ENCODE results near the gene GPR137B.

The GPR137B gene

GRCh38 chr1:236167578-236167977 is 25.2 kb downstream of the GPR137B start:
- Histone ChIP-seq H3K27me3 (replicated peaks) (no peaks in the 10 kb centered on the region), H3K36me3 (replicated peaks) (no peaks in the 10 kb centered on the region), H3K4me3 (ENCODE audit: low read depth, low read length) (no peak overlapping the region), H3K27ac (no peak overlapping the region)
- DNase-seq, result no peak
- in situ Hi-C loops (cut with HindIII; ENCODE audit: low pct_ligation_motif_present, low sequenced_read_pairs), result no loop called here
- no peak for TF ChIP-seq CTCF (IDR thresholded peaks at IDR 0.05; ENCODE audit: low read depth, low read length, missing control alignments)

GRCh38 chr1:236168716-236169429 is 26.5 kb downstream of the GPR137B start:
- H3K27me3 ChIP-seq (replicated peaks), result no peaks in the 10 kb centered on the region
- TF ChIP-seq CTCF (IDR thresholded peaks at IDR 0.05; ENCODE audit: low read depth, low read length, missing control alignments), result no peak
- DNase-seq, result peak; percentile 56
- no peak overlapping the region for H3K4me3 ChIP-seq (ENCODE audit: low read depth, low read length)
- no peak overlapping the region for H3K27ac ChIP-seq
- H3K36me3 ChIP-seq (replicated peaks), result no peaks in the 10 kb centered on the region
- in situ Hi-C loops (cut with HindIII; ENCODE audit: low pct_ligation_motif_present, low sequenced_read_pairs), result no loop called here

DNA sequence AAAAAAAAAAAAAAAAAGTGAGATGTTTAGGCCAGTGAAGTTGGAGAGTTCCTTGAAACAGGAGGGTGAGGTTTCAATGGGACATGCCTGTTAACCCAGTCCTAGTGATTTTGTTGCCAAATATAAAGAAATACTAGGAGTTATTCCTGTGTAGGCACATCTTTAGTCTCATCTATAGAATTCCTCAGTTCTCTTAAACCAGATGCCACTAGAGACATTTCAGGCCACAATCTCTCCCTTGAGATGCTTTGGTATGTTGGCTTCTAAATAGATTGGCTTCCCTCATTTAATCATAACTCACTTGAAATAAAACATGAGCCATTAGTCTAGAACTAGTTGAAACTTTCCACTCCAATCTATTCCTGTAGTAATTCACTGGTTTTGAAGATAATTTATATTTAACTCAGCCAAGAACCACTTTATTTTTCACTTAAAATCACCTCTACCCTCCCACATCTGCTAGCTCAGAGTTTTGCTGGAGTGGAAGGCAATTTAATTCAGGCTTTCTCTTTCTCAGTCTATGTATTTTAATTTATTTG is 29.8 kb downstream of the GPR137B start:
- in situ Hi-C loops (cut with HindIII; ENCODE audit: low pct_ligation_motif_present, low sequenced_read_pairs), result no loop called here
- TF ChIP-seq CTCF (IDR thresholded peaks at IDR 0.05; ENCODE audit: low read depth, low read length, missing control alignments), result no peak
- no peak for DNase-seq

GRCh38 chr1:236173174-236173767 is 30.9 kb downstream of the GPR137B start:
- TF ChIP-seq CTCF (IDR thresholded peaks at IDR 0.05; ENCODE audit: low read depth, low read length, missing control alignments), result no peak
- no peaks in the 10 kb centered on the region for H3K36me3 ChIP-seq (replicated peaks)
- no peak overlapping the region for H3K27ac ChIP-seq
- DNase-seq, result no peak
- H3K4me3 ChIP-seq (ENCODE audit: low read depth, low read length), result no peak overlapping the region
- H3K27me3 ChIP-seq (replicated peaks), result no peaks in the 10 kb centered on the region
- in situ Hi-C loops (cut with HindIII; ENCODE audit: low pct_ligation_motif_present, low sequenced_read_pairs), result no loop called here

More for the DNA sequence above, 29.8 kb downstream of the GPR137B start:
- Histone ChIP-seq H3K27ac (no peak overlapping the region), H3K27me3 (replicated peaks) (no peaks in the 10 kb centered on the region), H3K4me3 (ENCODE audit: low read depth, low read length) (no peak overlapping the region), H3K36me3 (replicated peaks) (no peaks in the 10 kb centered on the region)

DNA sequence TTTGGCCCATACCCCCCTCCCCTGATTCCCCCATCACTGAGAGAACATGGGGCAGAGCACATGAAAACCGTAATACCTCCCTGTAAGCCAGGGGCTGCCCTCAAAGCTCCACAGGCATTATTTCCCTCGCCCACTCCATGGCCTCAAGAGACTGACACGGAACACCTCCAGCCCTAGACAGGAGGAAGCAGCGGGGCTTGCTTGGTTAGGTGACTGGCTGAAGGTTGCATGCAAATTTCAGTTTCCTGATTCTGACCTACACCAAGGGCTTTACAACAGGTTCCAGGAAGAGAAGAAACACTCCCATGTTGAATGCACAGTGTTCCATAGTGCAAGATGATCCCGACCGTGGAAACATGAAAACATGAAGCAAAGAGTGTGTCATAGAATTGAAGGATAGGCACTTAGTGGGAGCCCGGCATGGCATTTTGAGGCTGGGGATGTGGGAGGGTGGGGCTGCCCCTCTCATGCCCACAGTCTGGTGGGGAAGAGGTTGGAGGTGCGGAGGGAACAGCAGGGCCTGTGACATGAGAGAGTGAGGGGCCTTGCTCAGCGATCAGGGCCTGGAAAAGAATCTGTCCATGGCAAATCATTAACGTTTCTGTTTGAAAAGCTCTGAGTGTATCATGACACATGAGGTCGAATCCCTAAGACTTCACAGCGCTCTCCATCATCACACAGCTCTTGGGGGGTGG is 33.5 kb downstream of the GPR137B start:
- no peaks in the 10 kb centered on the region for H3K36me3 ChIP-seq (replicated peaks)
- in situ Hi-C loops (cut with HindIII; ENCODE audit: low pct_ligation_motif_present, low sequenced_read_pairs), result no loop called here
- no peak for TF ChIP-seq CTCF (IDR thresholded peaks at IDR 0.05; ENCODE audit: low read depth, low read length, missing control alignments)
- no peak overlapping the region for H3K4me3 ChIP-seq (ENCODE audit: low read depth, low read length)
- no peak for DNase-seq
- H3K27me3 ChIP-seq (replicated peaks), result no peaks in the 10 kb centered on the region
- no peak overlapping the region for H3K27ac ChIP-seq

Data from brain microvascular endothelial cell (primary cell).